Measurements from ENCODE around the gene CFB. TPM values are rescaled to one million over a fixed set of nuclear protein-coding genes. Genes with fewer than 3 reads are reported as not detected.
"Not testable (repeated sequence)": the region's sequence is repeated elsewhere in the genome, so short reads cannot be mapped to it uniquely, and the experiment has no call there.

Gene CFB
- total RNA-seq, 1 experiment from 2014 or later, result 0.31 TPM

- no peaks in the 10 kb centered on the region for H3K79me2 ChIP-seq (ENCODE audit: insufficient read depth, low read length)
- H2BK12ac ChIP-seq (ENCODE audit: insufficient read length, low read depth, low read length), result no peak overlapping the region
- WGBS (ENCODE audit: extremely low coverage, insufficient read length, low lambda C conversion rate), result no CpG with 5 or more reads among the region's 1 CpG
- no peak overlapping the region for H2BK120ac ChIP-seq (ENCODE audit: low read depth, low read length, poor library complexity, severe bottlenecking)
- no peak overlapping the region for H3K56ac ChIP-seq (ENCODE audit: insufficient read length, low read depth, low read length)
- no peak overlapping the region for H4K5ac ChIP-seq (ENCODE audit: insufficient read length, low read depth, low read length)
- H3K9me3 ChIP-seq (ENCODE audit: control insufficient read depth, low read depth, low read length), result no peaks in the 10 kb centered on the region
- no peak overlapping the region for H2AK5ac ChIP-seq (ENCODE audit: insufficient read length, low read length)
- no peak overlapping the region for H4K8ac ChIP-seq (replicated peaks; ENCODE audit: insufficient read length, low read depth, low read length)
- H3K9ac ChIP-seq (ENCODE audit: extremely low read depth, insufficient read length, low read length), result no peak overlapping the region
- no peaks in the 10 kb centered on the region for H3K23me2 ChIP-seq (ENCODE audit: insufficient read length, low read depth, low read length, poor library complexity, severe bottlenecking)
- H3K27ac ChIP-seq (ENCODE audit: insufficient read length, low read depth, low read length), result no peak overlapping the region
- H2BK15ac ChIP-seq (ENCODE audit: low read depth, low read length), result no peak overlapping the region
- no peak overlapping the region for H3K4me2 ChIP-seq (ENCODE audit: insufficient read depth, insufficient read length, low read length)
- no peak overlapping the region for H3K14ac ChIP-seq (ENCODE audit: insufficient read depth, low read length)
- Mint-ChIP-seq H3K27ac (no peak overlapping the region), H3K4me3 (no peak overlapping the region), H3K27me3 (ENCODE audit: low read depth) (peaks cover 14% of the 10 kb centered on the region), H3K4me1 (no peaks in the 10 kb centered on the region; a peak in 1 of 4 replicates), H3K36me3 (ENCODE audit: insufficient read depth in 1 of 3, low read depth in 3 of 3) (peaks cover 0 to 6% (median 2%) of the 10 kb centered on the region in 3 experiments; a peak in 1 of 7 replicates), H3K9me3 (peaks cover 15 to 16% of the 10 kb centered on the region in 2 experiments)
- H2BK20ac ChIP-seq (ENCODE audit: low read depth, low read length, poor library complexity, severe bottlenecking), result no peak overlapping the region
- no peaks in the 10 kb centered on the region for H4K20me1 ChIP-seq (ENCODE audit: control insufficient read depth, insufficient read depth, insufficient read length)
- H3K4me1 ChIP-seq (ENCODE audit: insufficient read depth, low read length), result no peaks in the 10 kb centered on the region
- no peak overlapping the region for H3K23ac ChIP-seq (ENCODE audit: insufficient read length, low read depth, low read length)
- no peaks in the 10 kb centered on the region for H3K27me3 ChIP-seq (ENCODE audit: insufficient read depth, low read length)
- no peak overlapping the region for H3T11ph ChIP-seq (ENCODE audit: low read length)
- no peaks in the 10 kb centered on the region for H3K79me1 ChIP-seq (ENCODE audit: insufficient read depth, low read depth, low read length, poor library complexity, severe bottlenecking)
- no peak overlapping the region for H3K18ac ChIP-seq (ENCODE audit: insufficient read length, low read depth, low read length)
- no peak overlapping the region for H3K4ac ChIP-seq (ENCODE audit: low read depth, low read length)
- DNase-seq, result no peak
- H4K91ac ChIP-seq (ENCODE audit: insufficient read length, low read depth, low read length), result no peak overlapping the region
- TF ChIP-seq, protein P1, sequence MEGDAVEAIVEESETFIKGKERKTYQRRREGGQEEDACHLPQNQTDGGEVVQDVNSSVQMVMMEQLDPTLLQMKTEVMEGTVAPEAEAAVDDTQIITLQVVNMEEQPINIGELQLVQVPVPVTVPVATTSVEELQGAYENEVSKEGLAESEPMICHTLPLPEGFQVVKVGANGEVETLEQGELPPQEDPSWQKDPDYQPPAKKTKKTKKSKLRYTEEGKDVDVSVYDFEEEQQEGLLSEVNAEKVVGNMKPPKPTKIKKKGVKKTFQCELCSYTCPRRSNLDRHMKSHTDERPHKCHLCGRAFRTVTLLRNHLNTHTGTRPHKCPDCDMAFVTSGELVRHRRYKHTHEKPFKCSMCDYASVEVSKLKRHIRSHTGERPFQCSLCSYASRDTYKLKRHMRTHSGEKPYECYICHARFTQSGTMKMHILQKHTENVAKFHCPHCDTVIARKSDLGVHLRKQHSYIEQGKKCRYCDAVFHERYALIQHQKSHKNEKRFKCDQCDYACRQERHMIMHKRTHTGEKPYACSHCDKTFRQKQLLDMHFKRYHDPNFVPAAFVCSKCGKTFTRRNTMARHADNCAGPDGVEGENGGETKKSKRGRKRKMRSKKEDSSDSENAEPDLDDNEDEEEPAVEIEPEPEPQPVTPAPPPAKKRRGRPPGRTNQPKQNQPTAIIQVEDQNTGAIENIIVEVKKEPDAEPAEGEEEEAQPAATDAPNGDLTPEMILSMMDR (conservative IDR thresholded peaks at IDR 0.05), result no peak
- no peak overlapping the region for H2BK5ac ChIP-seq (ENCODE audit: insufficient read length, low read length)
- no peak overlapping the region for H2AFZ ChIP-seq (ENCODE audit: low read length)
These were observed 14.9 kb upstream of the CFB start for GRCh38 chr6:31930962-31931361.

DNA sequence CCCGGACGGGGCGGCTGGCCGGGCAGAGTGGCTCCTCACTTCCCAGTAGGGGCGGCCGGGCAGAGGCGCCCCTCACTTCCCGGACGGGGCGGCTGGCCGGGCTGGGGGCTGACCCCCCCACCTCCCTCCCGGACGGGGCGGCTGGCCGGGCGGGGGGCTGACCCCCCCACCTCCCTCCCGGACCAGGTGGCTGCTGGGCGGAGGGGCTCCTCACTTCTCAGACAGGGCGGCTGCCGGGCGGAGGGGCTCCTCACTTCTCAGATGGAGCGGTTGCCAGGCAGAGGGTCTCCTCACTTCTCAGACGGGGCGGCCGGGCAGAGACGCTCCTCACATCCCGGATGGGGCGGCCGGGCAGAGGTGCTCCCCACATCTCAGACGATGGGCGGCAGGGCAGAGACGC lies 13.8 kb upstream of the CFB start:
- H3K56ac ChIP-seq (ENCODE audit: insufficient read length, low read depth, low read length); H2BK20ac ChIP-seq (ENCODE audit: low read depth, low read length, poor library complexity, severe bottlenecking); H3K27ac Mint-ChIP-seq; H2AFZ ChIP-seq (ENCODE audit: low read length); H3K4ac ChIP-seq (ENCODE audit: low read depth, low read length); H3K4me3 Mint-ChIP-seq; H4K8ac ChIP-seq (replicated peaks; ENCODE audit: insufficient read length, low read depth, low read length); H3K18ac ChIP-seq (ENCODE audit: insufficient read length, low read depth, low read length); H3K9me3 ChIP-seq (ENCODE audit: control insufficient read depth, low read depth, low read length); H3K79me1 ChIP-seq (ENCODE audit: insufficient read depth, low read depth, low read length, poor library complexity, severe bottlenecking); H4K20me1 ChIP-seq (ENCODE audit: control insufficient read depth, insufficient read depth, insufficient read length); H3T11ph ChIP-seq (ENCODE audit: low read length); H3K27ac ChIP-seq (ENCODE audit: insufficient read length, low read depth, low read length); H2BK12ac ChIP-seq (ENCODE audit: insufficient read length, low read depth, low read length); H3K9ac ChIP-seq (ENCODE audit: extremely low read depth, insufficient read length, low read length); H3K27me3 ChIP-seq (ENCODE audit: insufficient read depth, low read length); H3K14ac ChIP-seq (ENCODE audit: insufficient read depth, low read length); H3K23ac ChIP-seq (ENCODE audit: insufficient read length, low read depth, low read length); H3K4me2 ChIP-seq (ENCODE audit: insufficient read depth, insufficient read length, low read length); H2BK5ac ChIP-seq (ENCODE audit: insufficient read length, low read length); H3K23me2 ChIP-seq (ENCODE audit: insufficient read length, low read depth, low read length, poor library complexity, severe bottlenecking); H3K4me1 Mint-ChIP-seq; H3K79me2 ChIP-seq (ENCODE audit: insufficient read depth, low read length); H2AK5ac ChIP-seq (ENCODE audit: insufficient read length, low read length); H4K91ac ChIP-seq (ENCODE audit: insufficient read length, low read depth, low read length); H3K36me3 Mint-ChIP-seq (ENCODE audit: insufficient read depth in 1 of 3, low read depth in 3 of 3); DNase-seq; H2BK120ac ChIP-seq (ENCODE audit: low read depth, low read length, poor library complexity, severe bottlenecking); H4K5ac ChIP-seq (ENCODE audit: insufficient read length, low read depth, low read length); H3K4me1 ChIP-seq (ENCODE audit: insufficient read depth, low read length); H2BK15ac ChIP-seq (ENCODE audit: low read depth, low read length): not testable (repeated sequence)
- peaks cover 15 to 16% of the 10 kb centered on the region in 2 experiments for H3K9me3 Mint-ChIP-seq
- peaks cover 14% of the 10 kb centered on the region for H3K27me3 Mint-ChIP-seq (ENCODE audit: low read depth)
- no CpG with 5 or more reads among the region's 32 CpGs for WGBS (ENCODE audit: extremely low coverage, insufficient read length, low lambda C conversion rate)
